ENCODE data around the gene NTNG2. TPM values are rescaled to one million over a fixed set of nuclear protein-coding genes. Genes with fewer than 3 reads are reported as not detected.

The NTNG2 gene
- total RNA-seq, 2 experiments from 2014 or later, result 3.8 to 4.8 TPM

- no peaks in the 10 kb centered on the region for H3K27me3 Mint-ChIP-seq (ENCODE audit: low read depth)
- no peaks in the 10 kb centered on the region for H3K4me1 Mint-ChIP-seq (ENCODE audit: low read depth)
- H3K36me3 Mint-ChIP-seq (ENCODE audit: low read depth), result no peaks in the 10 kb centered on the region
- no peak overlapping the region for H3K27ac Mint-ChIP-seq
- CTCF ChIA-PET, result no interaction called here
- POLR2A ChIA-PET, result no interaction called here
- no peaks in the 10 kb centered on the region for H3K9me3 Mint-ChIP-seq (ENCODE audit: insufficient read depth)
- DNase-seq (no peak), ATAC-seq (no peak)
- no peak overlapping the region for H3K4me3 Mint-ChIP-seq
Measured at GRCh38 chr9:132197315-132197714, 35.5 kb downstream of the NTNG2 start.

- ATAC-seq, result no peak
- H3K27me3 Mint-ChIP-seq (ENCODE audit: low read depth), result no peaks in the 10 kb centered on the region
- ChIA-PET CTCF (no interaction called here), POLR2A (no interaction called here)
- H3K9me3 Mint-ChIP-seq (ENCODE audit: insufficient read depth), result no peaks in the 10 kb centered on the region
- H3K4me3 Mint-ChIP-seq, result no peak overlapping the region
- no peaks in the 10 kb centered on the region for H3K36me3 Mint-ChIP-seq (ENCODE audit: low read depth)
- no peak for DNase-seq
- no peaks in the 10 kb centered on the region for H3K4me1 Mint-ChIP-seq (ENCODE audit: low read depth)
- H3K27ac Mint-ChIP-seq, result no peak overlapping the region
Measured at GRCh38 chr9:132197856-132198550, 36.1 kb downstream of the NTNG2 start.

GRCh38 chr9:132199056-132199455 is 37.2 kb downstream of the NTNG2 start:
- H3K9me3 Mint-ChIP-seq (ENCODE audit: insufficient read depth), result no peaks in the 10 kb centered on the region
- H3K4me3 Mint-ChIP-seq, result no peak overlapping the region
- no peak for DNase-seq
- no peak overlapping the region for H3K27ac Mint-ChIP-seq
- POLR2A ChIA-PET, result no interaction called here
- CTCF ChIA-PET, result no interaction called here
- H3K27me3 Mint-ChIP-seq (ENCODE audit: low read depth), result no peaks in the 10 kb centered on the region
- no peaks in the 10 kb centered on the region for H3K4me1 Mint-ChIP-seq (ENCODE audit: low read depth)
- H3K36me3 Mint-ChIP-seq (ENCODE audit: low read depth), result no peaks in the 10 kb centered on the region
- ATAC-seq, result no peak

GRCh38 chr9:132200706-132201105 is 38.8 kb downstream of the NTNG2 start:
- ChIA-PET POLR2A (no interaction called here), CTCF (no interaction called here)
- no peaks in the 10 kb centered on the region for H3K4me1 Mint-ChIP-seq (ENCODE audit: low read depth)
- H3K9me3 Mint-ChIP-seq (ENCODE audit: insufficient read depth), result no peaks in the 10 kb centered on the region
- no peak for DNase-seq
- H3K4me3 Mint-ChIP-seq, result no peak overlapping the region
- no peak for ATAC-seq
- no peak overlapping the region for H3K27ac Mint-ChIP-seq
- H3K36me3 Mint-ChIP-seq (ENCODE audit: low read depth), result no peaks in the 10 kb centered on the region
- peaks cover 6% of the 10 kb centered on the region for H3K27me3 Mint-ChIP-seq (ENCODE audit: low read depth)

DNA sequence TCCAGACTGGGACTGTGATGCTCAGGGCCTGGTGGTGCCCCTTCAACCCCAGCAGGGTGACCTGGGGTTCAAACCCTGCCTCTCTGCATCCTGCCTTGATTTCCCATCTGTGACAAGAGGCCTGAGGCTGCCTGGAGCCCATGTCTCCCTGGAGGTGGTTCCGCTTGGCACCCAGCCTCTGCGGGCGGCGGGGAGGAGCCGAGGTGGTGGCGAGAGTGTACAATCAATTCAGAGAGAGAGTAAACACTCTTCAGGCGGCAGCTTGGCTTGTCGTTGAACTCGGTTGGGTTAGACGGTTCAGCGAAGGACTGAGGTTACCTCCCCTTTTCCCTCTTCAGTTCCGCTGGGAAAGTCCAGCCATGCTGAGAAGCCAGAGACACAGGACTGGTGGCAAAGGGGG is 39.3 kb downstream of the NTNG2 start:
- no peaks in the 10 kb centered on the region for H3K9me3 Mint-ChIP-seq (ENCODE audit: insufficient read depth)
- ChIA-PET CTCF (interaction anchor here (2.0 kb wide), 1 partner anchor 35 kb away, joined by 7 read pairs; no protein-coding TSS in a partner anchor), POLR2A (no interaction called here)
- ATAC-seq, result no peak
- no peaks in the 10 kb centered on the region for H3K4me1 Mint-ChIP-seq (ENCODE audit: low read depth)
- no peaks in the 10 kb centered on the region for H3K36me3 Mint-ChIP-seq (ENCODE audit: low read depth)
- DNase-seq, result no peak
- no peak overlapping the region for H3K27ac Mint-ChIP-seq
- no peak overlapping the region for H3K4me3 Mint-ChIP-seq
- peaks cover 6% of the 10 kb centered on the region for H3K27me3 Mint-ChIP-seq (ENCODE audit: low read depth)

- no peak overlapping the region for H3K27ac Mint-ChIP-seq
Measured at GRCh38 chr9:132201780-132202703, 40.2 kb downstream of the NTNG2 start.

GRCh38 chr9:132204883-132205282 is 43.0 kb downstream of the NTNG2 start:
- no peak for DNase-seq
- Mint-ChIP-seq H3K36me3 (ENCODE audit: low read depth) (no peaks in the 10 kb centered on the region), H3K4me3 (no peak overlapping the region), H3K27ac (no peak overlapping the region), H3K9me3 (ENCODE audit: insufficient read depth) (no peaks in the 10 kb centered on the region), H3K4me1 (ENCODE audit: low read depth) (peaks cover 8% of the 10 kb centered on the region), H3K27me3 (ENCODE audit: low read depth) (peaks cover 6% of the 10 kb centered on the region)
- CTCF ChIA-PET, result no interaction called here
- POLR2A ChIA-PET, result no interaction called here
- ATAC-seq, result no peak

More at GRCh38 chr9:132201780-132202703, 40.2 kb downstream of the NTNG2 start:
- H3K4me1 Mint-ChIP-seq (ENCODE audit: low read depth), result no peaks in the 10 kb centered on the region
- H3K4me3 Mint-ChIP-seq, result no peak overlapping the region
- H3K27me3 Mint-ChIP-seq (ENCODE audit: low read depth), result peaks cover 6% of the 10 kb centered on the region
- ATAC-seq (no peak), DNase-seq (no peak)
- POLR2A ChIA-PET, result no interaction called here
- no peaks in the 10 kb centered on the region for H3K9me3 Mint-ChIP-seq (ENCODE audit: insufficient read depth)
- CTCF ChIA-PET, result interaction anchor here (1.3 to 2.0 kb wide), 2 partner anchors 32 to 34 kb away, joined by 6 to 7 read pairs; no protein-coding TSS in a partner anchor
- no peaks in the 10 kb centered on the region for H3K36me3 Mint-ChIP-seq (ENCODE audit: low read depth)

DNA sequence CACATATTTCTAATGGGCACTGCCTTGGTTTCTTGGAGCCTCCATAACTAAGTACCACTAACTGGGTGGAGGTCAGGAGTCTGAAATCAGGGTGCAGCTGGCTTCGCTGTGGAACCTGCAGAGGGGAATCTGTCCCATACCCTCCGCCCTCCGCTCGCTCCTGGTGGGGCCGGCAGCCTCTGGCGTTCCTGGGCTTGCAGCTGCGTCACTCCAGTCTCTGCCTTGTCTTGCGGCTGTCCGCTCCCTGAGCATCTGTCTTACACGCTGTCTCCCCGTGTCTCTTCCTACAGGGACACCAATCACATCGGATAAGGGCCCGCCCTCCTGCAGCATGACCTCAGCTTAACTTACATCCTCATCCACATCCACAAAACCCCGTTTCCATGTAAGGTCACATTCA is 45.4 kb downstream of the NTNG2 start:
- no peak overlapping the region for H3K4me3 Mint-ChIP-seq
- peaks cover 6% of the 10 kb centered on the region for H3K27me3 Mint-ChIP-seq (ENCODE audit: low read depth)
- H3K27ac Mint-ChIP-seq, result no peak overlapping the region
- H3K9me3 Mint-ChIP-seq (ENCODE audit: insufficient read depth), result no peaks in the 10 kb centered on the region
- ChIA-PET CTCF (interaction anchor here (0.7 kb wide), 1 partner anchor 46 kb away, joined by 3 read pairs; no protein-coding TSS in a partner anchor), POLR2A (interaction anchor here (0.8 kb wide), 1 partner anchor 342 kb away, joined by 3 read pairs; no protein-coding TSS in a partner anchor)
- H3K36me3 Mint-ChIP-seq (ENCODE audit: low read depth), result no peaks in the 10 kb centered on the region
- ATAC-seq, result no peak
- no peak for DNase-seq
- peaks cover 10% of the 10 kb centered on the region for H3K4me1 Mint-ChIP-seq (ENCODE audit: low read depth)

DNA sequence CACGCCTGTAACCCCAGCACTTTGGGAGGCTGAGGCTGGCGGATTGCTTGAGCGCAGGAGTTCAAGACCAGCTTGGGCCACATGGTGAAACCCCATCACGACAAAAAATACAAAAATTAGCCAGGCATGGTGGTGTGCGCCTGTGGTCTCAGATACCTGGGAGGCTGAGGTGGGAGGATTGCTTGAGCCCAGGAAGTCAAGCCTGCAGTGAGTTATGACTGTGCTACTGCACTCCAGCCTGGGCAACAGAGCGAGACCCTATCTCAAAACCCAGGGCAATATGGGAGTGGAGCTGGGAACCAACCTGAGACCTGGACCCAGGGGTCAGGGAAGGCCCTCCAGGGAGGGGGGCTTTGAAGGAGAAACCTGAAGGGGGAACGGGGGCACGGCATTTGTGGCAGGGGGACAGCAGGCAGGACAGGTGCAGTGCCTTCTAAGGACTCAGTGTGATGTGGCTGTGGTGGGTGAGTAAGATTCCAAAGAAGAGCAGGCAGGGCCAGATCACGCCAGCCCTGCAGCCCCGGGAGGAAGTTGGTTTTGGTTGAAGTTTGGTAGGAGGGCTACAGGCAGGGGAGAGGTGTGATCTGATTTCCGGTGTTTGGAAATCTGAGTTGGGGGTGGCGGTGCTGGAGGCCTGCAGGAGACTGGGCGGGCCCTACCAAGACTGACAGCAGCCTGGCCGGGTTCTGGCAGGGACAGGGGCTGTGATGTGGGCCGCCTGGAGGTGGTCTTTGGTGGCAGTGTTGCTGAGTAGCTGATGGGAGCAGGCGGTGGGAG is 46.2 kb downstream of the NTNG2 start:
- ChIA-PET CTCF (no interaction called here), POLR2A (no interaction called here)
- Mint-ChIP-seq H3K36me3 (ENCODE audit: low read depth) (no peaks in the 10 kb centered on the region), H3K4me1 (ENCODE audit: low read depth) (peaks cover 10% of the 10 kb centered on the region), H3K9me3 (ENCODE audit: insufficient read depth) (no peaks in the 10 kb centered on the region), H3K27me3 (ENCODE audit: low read depth) (peaks cover 6% of the 10 kb centered on the region), H3K4me3 (no peak overlapping the region), H3K27ac (peak overlapping the region; percentile 29)
- DNase-seq (peak; percentile 26), ATAC-seq (no peak)

- H3K27ac Mint-ChIP-seq, result no peak overlapping the region
- no peak for ATAC-seq
- H3K4me1 Mint-ChIP-seq (ENCODE audit: low read depth), result peaks cover 10% of the 10 kb centered on the region
- H3K27me3 Mint-ChIP-seq (ENCODE audit: low read depth), result peaks cover 6% of the 10 kb centered on the region
- CTCF ChIA-PET, result no interaction called here
- no peaks in the 10 kb centered on the region for H3K36me3 Mint-ChIP-seq (ENCODE audit: low read depth)
- no peak overlapping the region for H3K4me3 Mint-ChIP-seq
- no peak for DNase-seq
- POLR2A ChIA-PET, result no interaction called here
- H3K9me3 Mint-ChIP-seq (ENCODE audit: insufficient read depth), result no peaks in the 10 kb centered on the region
Measured at GRCh38 chr9:132209228-132209627, 47.4 kb downstream of the NTNG2 start.

- no peak for DNase-seq
- H3K4me3 Mint-ChIP-seq, result no peak overlapping the region
- no peak for ATAC-seq
- H3K9me3 Mint-ChIP-seq (ENCODE audit: insufficient read depth), result no peaks in the 10 kb centered on the region
- H3K4me1 Mint-ChIP-seq (ENCODE audit: low read depth), result peaks cover 10% of the 10 kb centered on the region
- H3K27me3 Mint-ChIP-seq (ENCODE audit: low read depth), result no peaks in the 10 kb centered on the region
- H3K36me3 Mint-ChIP-seq (ENCODE audit: low read depth), result no peaks in the 10 kb centered on the region
- H3K27ac Mint-ChIP-seq, result no peak overlapping the region
- POLR2A ChIA-PET, result no interaction called here
- CTCF ChIA-PET, result no interaction called here
Measured at GRCh38 chr9:132210472-132211145, 48.8 kb downstream of the NTNG2 start.

All from activated CD8-positive, alpha-beta T cell treated with anti-CD3 and anti-CD28 coated beads, Interleukin-2, amount 10 ng/mL, durations not matched to agents 7 days and 5 days (primary cell).